Endometrial microvascular endothelial cells (primary cell): ENCODE results near the gene PRKG2. TPM values are rescaled to one million over a fixed set of nuclear protein-coding genes. Genes with fewer than 3 reads are reported as not detected.
"Not testable (repeated sequence)": the region's sequence is repeated elsewhere in the genome, so short reads cannot be mapped to it uniquely, and the experiment has no call there.

Experiments
- in situ Hi-C: cut with HindIII; loops from 2 replicates; pipeline ENCODE4 v1.10.0; 2017; ENCODE audit warnings: low sequenced_read_pairs, low pct_unique_long_range_greater_than_20kb; ENCODE audit errors: inconsistent ontology term
- total RNA-seq: library from RNA; depleted of rRNA; stranded (reverse); fragments of >200 nt; gene quantifications from one replicate; pipeline ENCODE4 v1.2.3, GENCODE V29; 2015; ENCODE audit errors: inconsistent ontology term

The PRKG2 gene, protein sequence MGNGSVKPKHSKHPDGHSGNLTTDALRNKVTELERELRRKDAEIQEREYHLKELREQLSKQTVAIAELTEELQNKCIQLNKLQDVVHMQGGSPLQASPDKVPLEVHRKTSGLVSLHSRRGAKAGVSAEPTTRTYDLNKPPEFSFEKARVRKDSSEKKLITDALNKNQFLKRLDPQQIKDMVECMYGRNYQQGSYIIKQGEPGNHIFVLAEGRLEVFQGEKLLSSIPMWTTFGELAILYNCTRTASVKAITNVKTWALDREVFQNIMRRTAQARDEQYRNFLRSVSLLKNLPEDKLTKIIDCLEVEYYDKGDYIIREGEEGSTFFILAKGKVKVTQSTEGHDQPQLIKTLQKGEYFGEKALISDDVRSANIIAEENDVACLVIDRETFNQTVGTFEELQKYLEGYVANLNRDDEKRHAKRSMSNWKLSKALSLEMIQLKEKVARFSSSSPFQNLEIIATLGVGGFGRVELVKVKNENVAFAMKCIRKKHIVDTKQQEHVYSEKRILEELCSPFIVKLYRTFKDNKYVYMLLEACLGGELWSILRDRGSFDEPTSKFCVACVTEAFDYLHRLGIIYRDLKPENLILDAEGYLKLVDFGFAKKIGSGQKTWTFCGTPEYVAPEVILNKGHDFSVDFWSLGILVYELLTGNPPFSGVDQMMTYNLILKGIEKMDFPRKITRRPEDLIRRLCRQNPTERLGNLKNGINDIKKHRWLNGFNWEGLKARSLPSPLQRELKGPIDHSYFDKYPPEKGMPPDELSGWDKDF
- total RNA-seq = not detected

DNA sequence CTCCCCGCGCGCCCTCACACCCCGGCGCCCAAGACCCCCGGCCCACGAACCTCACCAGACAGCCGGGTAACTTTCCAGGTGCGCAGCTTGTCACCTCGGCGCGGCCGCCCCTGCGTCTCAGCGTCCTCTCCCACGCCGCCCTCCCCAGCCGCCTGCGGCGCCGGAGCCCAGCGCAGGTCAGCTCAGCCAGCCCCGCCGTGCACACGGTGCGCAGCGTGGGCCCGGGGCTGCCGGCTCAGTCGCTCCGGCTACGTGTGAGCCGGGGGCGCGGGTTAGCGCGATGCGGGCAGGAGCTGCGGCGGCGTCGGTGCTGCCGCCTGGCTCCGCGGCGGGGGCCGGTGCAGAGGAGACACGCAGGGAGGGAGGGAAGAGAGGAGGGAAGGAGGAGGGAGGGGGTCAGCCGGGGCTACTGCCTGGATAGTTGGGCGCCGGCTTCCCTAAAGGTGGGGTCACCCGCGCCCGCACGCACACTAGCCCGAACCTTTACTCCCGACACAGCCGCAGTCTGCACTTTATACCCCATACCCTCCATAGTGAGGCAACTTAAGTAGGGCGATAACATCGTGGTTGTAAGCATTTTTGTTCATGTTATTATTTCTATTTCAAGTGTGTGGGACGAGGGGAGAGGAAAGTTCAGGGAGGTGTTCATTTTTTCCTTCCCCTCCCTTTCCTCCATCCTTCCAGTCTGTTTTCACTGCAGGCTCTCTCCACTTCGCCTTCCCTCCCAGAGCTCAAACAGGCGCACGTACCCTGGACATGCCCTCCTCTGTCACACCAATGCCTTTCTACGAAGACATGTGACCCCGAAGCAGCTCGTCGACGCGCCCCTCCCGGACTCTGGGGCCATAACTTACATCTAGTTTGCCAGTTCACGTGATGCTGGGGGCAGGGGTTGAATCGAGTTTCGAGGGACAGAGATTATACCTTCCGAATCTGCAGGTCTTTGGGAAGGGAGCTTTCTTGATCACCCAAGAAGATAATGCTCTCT lies at the start of gene PRKG2:
TSS of gene PRKG2 (minus strand) at position 342 of the 988 bp plus-strand sequence. CDS start 10,175 bp downstream, outside the sequence.
- in situ Hi-C loops = no loop called here

DNA sequence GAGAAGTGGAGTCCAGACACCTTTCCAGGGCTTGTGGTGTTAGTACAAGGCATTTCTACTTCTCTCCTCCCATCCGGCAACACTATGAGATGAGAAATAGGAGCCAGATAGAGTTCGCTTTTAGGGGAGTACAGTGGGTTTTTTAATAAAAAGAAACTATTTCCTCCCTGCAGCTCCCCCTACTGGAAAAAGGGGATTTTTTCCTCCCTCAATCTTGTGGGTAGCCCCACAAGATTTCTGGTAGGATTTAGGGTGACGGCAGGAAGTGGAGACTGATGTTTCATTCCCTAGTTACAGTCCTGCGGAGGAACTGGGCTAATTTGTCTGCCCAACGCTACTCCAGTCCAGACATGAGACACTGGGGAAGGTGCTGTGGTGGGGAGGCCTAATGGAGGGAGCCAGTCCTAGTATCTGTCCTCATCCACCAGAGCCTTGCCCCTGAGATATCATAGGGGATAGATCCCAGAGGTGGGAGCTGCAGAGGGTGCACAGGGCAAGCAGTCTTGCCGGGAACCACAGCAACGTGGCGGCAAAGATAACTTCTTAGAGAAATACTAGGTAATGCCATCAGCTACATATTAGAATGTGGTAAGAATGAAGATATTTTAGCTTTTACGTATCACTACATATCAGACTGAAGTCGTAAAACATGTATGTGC lies 45.5 kb upstream of the PRKG2 start:
- in situ Hi-C loops = no loop called here

DNA sequence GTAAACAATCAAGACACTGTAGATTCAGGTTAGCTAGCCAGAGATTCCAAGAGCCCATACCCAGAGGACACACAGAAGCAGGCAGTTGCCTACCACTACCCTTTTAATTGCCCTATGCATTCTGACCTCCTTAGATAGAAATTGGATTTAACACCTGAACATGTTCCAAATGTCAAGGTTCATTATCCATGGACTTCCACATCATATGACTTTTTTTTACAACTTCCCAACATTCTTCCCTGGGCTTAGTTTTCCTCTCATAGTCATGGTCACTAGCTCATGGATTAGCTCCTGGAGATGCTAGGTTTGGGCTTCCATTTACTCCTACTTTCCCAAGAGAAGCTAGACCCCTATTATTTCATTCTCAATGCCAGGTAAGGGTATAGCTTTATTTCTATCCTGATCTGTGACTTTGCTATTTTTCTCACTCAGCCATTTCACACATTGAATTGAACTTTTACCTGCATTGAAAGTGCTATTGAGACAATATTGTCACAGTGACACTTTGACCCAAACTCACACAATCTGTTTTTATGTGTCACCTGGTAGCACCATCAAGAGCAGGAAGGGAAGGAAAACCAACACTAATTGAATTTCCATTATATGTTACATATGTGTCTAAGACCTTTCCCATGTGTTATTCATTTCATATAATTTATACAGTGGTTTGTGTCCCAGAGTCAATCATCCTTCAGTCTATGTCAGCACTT lies 44.0 kb upstream of the PRKG2 start:
- in situ Hi-C loops = no loop called here

DNA sequence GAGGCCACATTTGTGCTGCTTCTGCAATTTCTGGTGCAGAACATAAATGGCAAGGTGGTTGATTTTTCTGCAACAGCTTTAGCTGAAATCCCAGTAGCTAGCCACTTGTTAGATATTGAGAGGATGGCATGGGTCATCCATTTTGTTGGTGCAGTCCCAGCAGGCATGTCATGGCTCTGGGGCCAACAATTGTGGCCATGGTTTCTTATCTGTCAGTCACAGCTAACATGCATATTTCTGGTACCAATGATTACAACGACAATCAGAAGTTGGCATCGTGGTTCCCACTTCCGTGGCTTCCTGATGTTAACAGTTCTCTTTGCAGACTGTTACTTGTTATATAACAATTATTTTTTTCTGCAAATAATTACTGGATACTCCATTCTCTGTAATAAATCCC lies 42.8 kb upstream of the PRKG2 start:
- in situ Hi-C loops = no loop called here

DNA sequence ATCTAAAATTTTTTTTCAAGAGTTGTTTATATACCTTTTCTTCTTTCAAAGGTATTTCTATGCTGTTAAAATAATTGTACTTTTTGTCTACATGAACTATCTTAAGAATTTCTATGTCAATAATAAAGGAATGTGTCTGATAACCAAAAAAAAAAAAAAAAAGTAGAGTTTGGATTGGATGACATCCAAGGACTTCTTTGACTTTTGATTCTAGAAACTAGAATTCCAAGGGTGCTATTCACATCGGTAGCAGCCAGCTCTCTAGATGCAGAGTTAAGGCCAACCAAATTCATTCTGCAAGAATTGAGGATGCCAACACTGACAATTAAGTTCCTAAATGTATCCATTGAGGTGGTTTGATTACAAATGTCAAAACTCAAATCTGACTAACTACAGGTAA lies 42.0 kb upstream of the PRKG2 start:
- in situ Hi-C loops = no loop called here

DNA sequence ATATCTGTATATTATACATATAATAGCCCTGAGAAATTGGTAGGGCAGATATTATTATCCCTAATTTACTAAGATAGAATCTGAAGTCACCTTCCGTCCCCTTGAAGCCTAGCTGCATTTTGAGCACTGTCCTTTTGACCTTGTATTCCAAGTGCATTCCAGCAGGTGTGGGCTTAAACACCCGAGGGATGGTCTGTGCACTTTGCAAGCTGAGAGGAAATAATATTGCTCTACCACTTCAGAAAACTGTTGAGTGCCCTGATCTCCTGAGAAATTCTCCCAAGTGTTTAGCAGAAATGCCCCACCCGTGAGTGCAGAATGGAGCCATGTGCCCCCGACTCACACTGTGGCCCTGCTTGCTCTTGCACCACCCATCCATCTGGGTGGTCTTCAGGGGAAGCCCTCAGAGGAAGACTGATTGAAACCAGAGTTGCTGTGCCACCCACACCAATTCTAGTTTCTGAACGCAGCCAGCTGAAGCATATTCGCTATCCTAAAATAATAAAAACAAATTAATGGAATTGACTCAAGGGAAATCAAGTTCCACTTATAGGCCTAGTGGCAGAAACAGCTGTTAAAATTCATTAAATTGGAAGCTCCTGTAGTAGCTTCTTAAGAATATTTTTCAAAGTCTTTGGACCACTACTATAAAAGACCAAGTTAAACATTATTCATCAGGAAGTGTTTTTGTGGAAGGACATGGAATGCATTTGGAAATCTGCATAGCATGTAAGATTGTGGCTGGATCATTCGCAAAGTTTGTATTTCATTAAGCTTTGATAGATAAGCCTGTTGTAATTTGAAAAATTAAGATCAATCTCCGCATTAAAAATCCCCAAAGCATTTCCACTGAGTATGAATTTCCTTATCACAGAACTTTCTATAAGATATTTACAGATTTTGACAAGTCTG lies 41.3 kb upstream of the PRKG2 start:
- in situ Hi-C loops = no loop called here

DNA sequence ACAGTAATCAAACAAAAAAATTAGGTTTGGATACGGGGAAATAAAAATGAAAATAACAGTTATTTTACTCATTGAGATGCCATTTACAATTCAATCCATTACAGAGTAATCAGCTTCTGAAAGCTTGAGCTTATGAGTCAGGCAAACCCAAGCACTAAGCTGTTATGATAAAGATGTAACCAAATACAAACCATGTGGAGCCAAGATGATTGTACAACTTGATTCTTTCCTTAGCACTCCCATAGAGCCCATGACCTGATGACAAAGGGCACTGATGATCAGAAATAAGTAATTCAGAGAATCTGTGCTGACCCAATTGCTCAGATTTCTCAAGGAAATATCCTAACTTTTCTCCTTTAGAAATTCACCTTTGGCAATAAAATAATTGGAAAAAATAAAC lies 40.5 kb upstream of the PRKG2 start:
- in situ Hi-C loops = no loop called here

DNA sequence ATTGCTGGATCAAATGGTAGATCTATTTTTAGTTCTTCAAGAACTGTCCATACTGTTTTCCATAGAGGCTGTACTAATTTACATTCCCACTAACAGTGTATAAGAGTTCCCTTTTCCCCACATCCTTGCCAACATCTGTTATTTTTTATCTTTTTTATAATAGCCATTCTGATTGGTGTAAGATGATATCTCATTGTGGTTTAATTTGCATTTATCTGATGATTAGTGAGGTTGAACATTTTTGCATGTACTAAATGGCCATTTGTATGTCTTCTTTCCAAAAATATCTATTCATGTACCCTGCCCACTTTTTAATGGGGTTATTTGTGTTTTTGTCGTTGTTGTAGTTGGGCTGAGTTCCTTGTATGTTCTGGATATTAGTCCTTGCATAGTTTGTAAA lies 35.4 kb upstream of the PRKG2 start:
- in situ Hi-C loops = no loop called here

DNA sequence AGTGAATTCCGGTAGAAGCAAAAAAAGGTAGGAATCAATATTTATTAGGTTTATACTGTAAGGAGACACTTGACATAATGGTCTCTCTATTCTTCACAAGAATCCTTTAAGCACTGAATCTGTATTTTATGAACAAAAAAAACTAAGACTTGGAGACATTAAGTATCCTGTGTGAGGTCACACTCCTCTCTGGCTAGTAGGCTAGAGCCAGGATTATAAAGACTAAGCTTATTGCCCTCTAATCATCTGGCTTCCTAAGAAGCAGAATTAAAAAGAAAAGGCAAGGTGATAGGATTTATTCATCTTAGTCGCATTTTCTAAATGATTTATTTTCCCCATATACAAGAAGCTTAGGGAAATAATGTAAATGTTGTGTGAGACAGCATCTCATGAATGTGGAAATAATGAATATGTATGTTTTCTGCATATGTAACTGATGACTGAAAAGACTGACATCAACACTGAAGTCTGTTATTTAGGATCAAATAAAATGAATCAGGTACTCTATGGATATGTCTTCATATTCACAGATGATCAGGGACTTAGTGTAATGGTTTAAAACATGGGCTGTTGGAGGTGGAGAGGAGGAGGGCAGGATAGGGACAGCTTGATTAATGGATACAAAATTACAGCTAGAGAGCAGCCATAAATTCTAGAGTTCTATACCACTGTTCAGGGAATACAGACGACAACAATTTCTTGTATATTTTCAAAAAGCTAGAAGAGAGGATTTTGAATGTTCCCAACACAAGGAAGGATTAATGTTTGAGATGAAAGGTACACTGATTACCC lies 30.4 kb upstream of the PRKG2 start:
- in situ Hi-C loops = no loop called here

DNA sequence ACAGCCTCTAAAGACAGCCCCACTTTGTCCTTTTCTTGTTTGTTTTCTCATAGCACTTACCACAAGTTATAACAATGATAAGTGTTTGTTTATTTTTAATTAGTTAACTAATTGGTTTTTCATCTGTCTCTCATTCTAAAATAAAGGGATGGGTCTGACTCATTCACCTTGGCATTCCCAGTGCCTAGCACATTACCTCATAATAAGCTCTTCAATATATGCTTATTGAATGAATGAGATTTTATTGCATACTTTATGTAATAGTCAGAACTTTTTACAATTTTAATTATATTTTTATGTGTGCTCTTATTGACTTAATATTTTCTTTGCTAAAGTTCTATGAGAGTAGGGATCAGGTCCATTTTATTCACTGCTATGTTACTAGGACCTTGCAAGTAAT lies 22.8 kb upstream of the PRKG2 start:
- in situ Hi-C loops = no loop called here

DNA sequence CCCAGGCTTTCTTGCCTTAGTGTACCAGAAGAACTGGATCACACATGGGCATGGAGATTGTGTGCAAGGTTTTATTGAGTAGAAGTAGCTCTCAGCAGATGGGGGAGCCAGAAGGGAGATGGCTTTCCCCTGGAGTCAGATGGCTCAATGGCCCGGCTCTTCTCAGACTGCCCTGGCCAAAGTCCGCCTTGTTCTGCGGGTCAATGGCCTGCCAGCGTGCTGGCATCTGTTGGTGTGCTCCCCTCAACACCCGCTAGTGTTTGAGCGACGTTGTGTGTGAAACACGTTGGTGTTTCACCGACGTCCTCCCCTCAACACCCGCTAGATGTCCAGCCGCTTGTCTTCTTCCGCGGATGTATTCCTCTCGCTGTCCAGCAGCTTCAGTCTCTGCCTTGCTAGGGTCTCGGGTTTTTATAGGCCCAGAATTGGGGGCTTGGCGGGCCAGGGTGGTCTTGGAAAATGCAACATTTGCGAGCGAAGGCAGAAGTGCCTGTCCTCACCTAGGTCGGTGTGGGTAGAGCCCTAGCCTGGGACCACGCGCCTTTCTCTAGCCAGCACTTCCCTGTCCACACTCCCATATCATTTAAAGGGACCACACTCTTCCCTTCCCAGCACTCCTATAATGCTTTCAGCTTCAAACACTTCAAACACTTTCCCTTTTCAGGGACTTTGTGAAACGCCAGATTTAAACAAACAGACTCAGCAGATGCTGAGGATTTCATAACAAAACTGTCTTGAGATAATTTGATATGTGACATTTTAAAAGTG lies 21.1 kb upstream of the PRKG2 start:
- in situ Hi-C loops = no loop called here

DNA sequence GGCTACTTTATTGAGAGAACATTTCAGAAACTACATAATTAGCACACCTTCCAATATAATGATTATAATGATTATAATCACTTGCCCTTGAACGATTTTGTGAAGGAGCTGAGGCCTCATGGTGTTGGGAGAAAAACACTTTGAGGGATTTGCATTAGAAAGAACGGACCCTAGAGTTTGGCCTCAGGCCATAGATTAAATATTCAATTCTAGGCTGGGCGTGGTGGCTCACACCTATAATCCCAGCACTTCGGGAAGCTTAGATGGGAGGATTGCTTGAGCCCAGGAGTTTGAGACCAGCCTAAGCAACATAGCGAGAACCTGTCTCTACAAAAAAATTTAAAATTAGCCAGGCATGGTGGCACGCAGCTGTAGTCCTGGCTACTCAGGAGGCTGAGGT lies 12.9 kb upstream of the PRKG2 start:
- in situ Hi-C loops = no loop called here

DNA sequence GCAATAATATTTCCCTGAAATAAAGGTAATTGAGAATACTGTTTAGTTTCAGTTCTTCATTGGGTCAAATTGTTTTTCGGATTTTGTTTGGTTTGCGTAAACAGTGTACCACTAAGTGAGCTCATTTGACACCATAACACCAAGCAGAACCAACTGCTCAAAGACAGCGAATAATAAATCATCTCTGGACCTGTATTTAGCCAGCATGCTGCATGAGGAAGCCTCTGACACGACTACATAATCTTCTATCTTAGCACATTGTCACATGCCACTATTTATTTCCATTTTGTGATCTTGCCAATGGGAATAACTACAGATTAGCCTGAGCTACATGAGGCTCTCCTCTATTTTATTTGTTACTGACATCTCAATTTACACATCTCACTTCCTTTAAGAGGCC lies 12.1 kb upstream of the PRKG2 start:
- in situ Hi-C loops = no loop called here

DNA sequence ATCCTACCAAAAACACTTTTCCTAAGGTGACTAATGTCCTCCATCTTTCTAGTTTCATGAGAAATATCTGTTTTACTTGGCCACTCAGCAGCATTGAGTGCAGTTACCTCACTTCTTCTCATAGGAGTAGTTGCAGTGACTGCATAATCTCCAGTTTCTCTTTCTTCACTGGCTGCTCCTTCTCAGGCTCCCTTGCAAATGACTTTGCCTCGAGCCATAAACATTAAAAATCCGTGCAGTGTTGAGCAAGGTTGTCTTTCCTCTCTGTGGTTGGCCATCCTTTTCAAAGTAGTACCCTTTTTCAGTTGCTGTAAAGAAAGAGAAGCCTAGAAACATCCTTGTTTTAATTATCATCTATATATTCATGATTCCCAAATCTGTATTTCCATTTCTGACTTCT lies 10.2 kb upstream of the PRKG2 start:
- in situ Hi-C loops = no loop called here

DNA sequence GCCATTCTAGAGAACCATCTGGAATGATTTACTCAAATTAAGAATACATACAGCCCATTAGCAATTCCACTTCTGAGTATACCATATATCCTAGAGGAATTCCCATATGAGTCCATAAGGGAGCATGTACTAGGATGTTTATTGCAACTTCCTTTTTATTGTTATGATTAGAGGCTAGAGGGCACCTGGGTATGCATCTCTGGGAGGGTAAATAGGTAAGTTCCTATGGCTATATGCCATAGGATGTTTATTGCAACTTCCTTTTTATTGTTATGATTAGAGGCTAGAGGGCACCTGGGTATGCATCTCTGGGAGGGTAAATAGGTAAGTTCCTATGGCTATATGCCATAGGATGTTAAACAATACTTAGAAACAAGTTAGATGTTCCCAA lies 7.1 kb upstream of the PRKG2 start:
- in situ Hi-C loops = not testable (repeated sequence)
